Measurements from ENCODE around the gene FAM114A2. TPM values are rescaled to one million over a fixed set of nuclear protein-coding genes. Genes with fewer than 3 reads are reported as not detected.

FAM114A2 gene
- total and polyA plus RNA-seq, 2 donors (not counting 1 experiment from before 2014, with no cell fraction given): 28.0 to 33.9 TPM

GRCh38 chr5:153988510-153988909 lies 50.2 kb downstream of the FAM114A2 start:
- no peaks in the 10 kb centered on the region for H3K27me3 ChIP-seq (ENCODE audit: control insufficient read depth, insufficient read depth, low read length)
- no peak for TF ChIP-seq CTCF (conservative IDR thresholded peaks at IDR 0.05 in 1 of 2, IDR thresholded peaks at IDR 0.05 in 1 of 2; ENCODE audit: low read depth in 1 of 2, low read length in 2 of 2)
- no peak for TF ChIP-seq EZH2 (IDR thresholded peaks at IDR 0.05; ENCODE audit: low read length, missing control alignments)
- DNase-seq (ENCODE audit: low read depth in 2 of 2): no peak

GRCh38 chr5:153987301-153987700 lies 51.4 kb downstream of the FAM114A2 start:
- TF ChIP-seq CTCF (conservative IDR thresholded peaks at IDR 0.05 in 1 of 2, IDR thresholded peaks at IDR 0.05 in 1 of 2; ENCODE audit: low read depth in 1 of 2, low read length in 2 of 2) (no peak), EZH2 (IDR thresholded peaks at IDR 0.05; ENCODE audit: low read length, missing control alignments) (no peak)
- Histone ChIP-seq H3K36me3 (ENCODE audit: control insufficient read depth, insufficient read depth, low read length) (no peaks in the 10 kb centered on the region), H3K4me3 (replicated peaks in 1 of 4; ENCODE audit: control extremely low read depth in 1 of 4, insufficient read depth in 1 of 4, low read depth in 3 of 4, low read length in 4 of 4) (no peak overlapping the region), H3K9ac (ENCODE audit: insufficient read depth, low read length) (no peak overlapping the region), H3K27me3 (ENCODE audit: control insufficient read depth, insufficient read depth, low read length) (no peaks in the 10 kb centered on the region), H3K27ac (ENCODE audit: insufficient read depth, low read length) (no peak overlapping the region), H3K4me1 (ENCODE audit: control insufficient read depth, extremely low read depth, insufficient read depth, low read length) (no peaks in the 10 kb centered on the region), H3K9me3 (ENCODE audit: control insufficient read depth, insufficient read depth, low read depth, low read length) (no peaks in the 10 kb centered on the region), H2AFZ (ENCODE audit: low read length) (no peak overlapping the region), H3K4me2 (ENCODE audit: extremely low read depth, insufficient read depth, low read length) (no peak overlapping the region), H3K79me2 (ENCODE audit: control insufficient read depth, insufficient read depth, low read length) (no peaks in the 10 kb centered on the region), H4K20me1 (ENCODE audit: control insufficient read depth, extremely low read depth, insufficient read depth, low read length) (no peaks in the 10 kb centered on the region)
- no peak for DNase-seq (ENCODE audit: low read depth in 2 of 2)

More at GRCh38 chr5:153988510-153988909, 50.2 kb downstream of the FAM114A2 start:
- H2AFZ ChIP-seq (ENCODE audit: low read length): no peak overlapping the region
- H3K9ac ChIP-seq (ENCODE audit: insufficient read depth, low read length): no peak overlapping the region
- H3K9me3 ChIP-seq (ENCODE audit: control insufficient read depth, insufficient read depth, low read depth, low read length): no peaks in the 10 kb centered on the region
- no peaks in the 10 kb centered on the region for H3K36me3 ChIP-seq (ENCODE audit: control insufficient read depth, insufficient read depth, low read length)
- H3K4me2 ChIP-seq (ENCODE audit: extremely low read depth, insufficient read depth, low read length): no peak overlapping the region
- no peaks in the 10 kb centered on the region for H3K79me2 ChIP-seq (ENCODE audit: control insufficient read depth, insufficient read depth, low read length)
- H3K4me3 ChIP-seq (replicated peaks in 1 of 4; ENCODE audit: control extremely low read depth in 1 of 4, insufficient read depth in 1 of 4, low read depth in 3 of 4, low read length in 4 of 4): no peak overlapping the region
- no peaks in the 10 kb centered on the region for H3K4me1 ChIP-seq (ENCODE audit: control insufficient read depth, extremely low read depth, insufficient read depth, low read length)
- no peak overlapping the region for H3K27ac ChIP-seq (ENCODE audit: insufficient read depth, low read length)
- H4K20me1 ChIP-seq (ENCODE audit: control insufficient read depth, extremely low read depth, insufficient read depth, low read length): no peaks in the 10 kb centered on the region

GRCh38 chr5:153985498-153985897 lies 53.2 kb downstream of the FAM114A2 start:
- H4K20me1 ChIP-seq (ENCODE audit: control insufficient read depth, extremely low read depth, insufficient read depth, low read length): no peaks in the 10 kb centered on the region
- H3K4me3 ChIP-seq (replicated peaks in 1 of 4; ENCODE audit: control extremely low read depth in 1 of 4, insufficient read depth in 1 of 4, low read depth in 3 of 4, low read length in 4 of 4): no peak overlapping the region
- H3K4me1 ChIP-seq (ENCODE audit: control insufficient read depth, extremely low read depth, insufficient read depth, low read length): no peaks in the 10 kb centered on the region
- H3K9me3 ChIP-seq (ENCODE audit: control insufficient read depth, insufficient read depth, low read depth, low read length): no peaks in the 10 kb centered on the region
- no peaks in the 10 kb centered on the region for H3K27me3 ChIP-seq (ENCODE audit: control insufficient read depth, insufficient read depth, low read length)
- no peak overlapping the region for H3K4me2 ChIP-seq (ENCODE audit: extremely low read depth, insufficient read depth, low read length)
- no peak for DNase-seq (ENCODE audit: low read depth in 2 of 2)
- no peaks in the 10 kb centered on the region for H3K79me2 ChIP-seq (ENCODE audit: control insufficient read depth, insufficient read depth, low read length)
- TF ChIP-seq CTCF (conservative IDR thresholded peaks at IDR 0.05 in 1 of 2, IDR thresholded peaks at IDR 0.05 in 1 of 2; ENCODE audit: low read depth in 1 of 2, low read length in 2 of 2) (no peak), EZH2 (IDR thresholded peaks at IDR 0.05; ENCODE audit: low read length, missing control alignments) (no peak)
- no peak overlapping the region for H3K27ac ChIP-seq (ENCODE audit: insufficient read depth, low read length)
- no peak overlapping the region for H2AFZ ChIP-seq (ENCODE audit: low read length)
- no peak overlapping the region for H3K9ac ChIP-seq (ENCODE audit: insufficient read depth, low read length)
- no peaks in the 10 kb centered on the region for H3K36me3 ChIP-seq (ENCODE audit: control insufficient read depth, insufficient read depth, low read length)

All from fibroblast of lung (primary cell).